BLaER1 (cell line): ENCODE data around the gene FAAH.
"Not testable (repeated sequence)": the region's sequence is repeated elsewhere in the genome, so short reads cannot be mapped to it uniquely, and the experiment has no call there.

ENCODE experiments used
- H3K27ac ChIP-seq: shearing (Covaris generic); formaldehyde crosslinking; 2 replicates; pipeline ENCODE4 v1.8.1; 2022
- H3K27me3 ChIP-seq: shearing (Covaris generic); formaldehyde crosslinking; 2 replicates; pipeline ENCODE4 v1.8.1; 2022
- H3K36me3 ChIP-seq: shearing (Covaris generic); formaldehyde crosslinking; 2 replicates; pipeline ENCODE4 v1.8.1; 2022
- H3K4me1 ChIP-seq: shearing (Covaris generic); formaldehyde crosslinking; 2 replicates; pipeline ENCODE4 v1.8.1; 2022
- H3K4me2 ChIP-seq: shearing (Covaris generic); formaldehyde crosslinking; 2 replicates; pipeline ENCODE4 v1.8.1; 2022
- H3K4me3 ChIP-seq: shearing (Covaris generic); formaldehyde crosslinking; 2 replicates; pipeline ENCODE4 v1.8.1; 2022
- H3K9ac ChIP-seq: shearing (Covaris generic); formaldehyde crosslinking; 2 replicates; pipeline ENCODE4 v1.8.1; 2022
- H3K9me3 ChIP-seq: shearing (Covaris generic); formaldehyde crosslinking; 2 replicates; pipeline ENCODE4 v1.8.1; 2022
- H4K20me1 ChIP-seq: shearing (Covaris generic); formaldehyde crosslinking; 2 replicates; pipeline ENCODE4 v1.8.1; 2022
- Cebpa-rat ChIP-seq: shearing (Covaris generic); IDR thresholded peaks from 2 replicates; pipeline ENCODE4 v1.8.1; 2022

Gene FAAH

DNA sequence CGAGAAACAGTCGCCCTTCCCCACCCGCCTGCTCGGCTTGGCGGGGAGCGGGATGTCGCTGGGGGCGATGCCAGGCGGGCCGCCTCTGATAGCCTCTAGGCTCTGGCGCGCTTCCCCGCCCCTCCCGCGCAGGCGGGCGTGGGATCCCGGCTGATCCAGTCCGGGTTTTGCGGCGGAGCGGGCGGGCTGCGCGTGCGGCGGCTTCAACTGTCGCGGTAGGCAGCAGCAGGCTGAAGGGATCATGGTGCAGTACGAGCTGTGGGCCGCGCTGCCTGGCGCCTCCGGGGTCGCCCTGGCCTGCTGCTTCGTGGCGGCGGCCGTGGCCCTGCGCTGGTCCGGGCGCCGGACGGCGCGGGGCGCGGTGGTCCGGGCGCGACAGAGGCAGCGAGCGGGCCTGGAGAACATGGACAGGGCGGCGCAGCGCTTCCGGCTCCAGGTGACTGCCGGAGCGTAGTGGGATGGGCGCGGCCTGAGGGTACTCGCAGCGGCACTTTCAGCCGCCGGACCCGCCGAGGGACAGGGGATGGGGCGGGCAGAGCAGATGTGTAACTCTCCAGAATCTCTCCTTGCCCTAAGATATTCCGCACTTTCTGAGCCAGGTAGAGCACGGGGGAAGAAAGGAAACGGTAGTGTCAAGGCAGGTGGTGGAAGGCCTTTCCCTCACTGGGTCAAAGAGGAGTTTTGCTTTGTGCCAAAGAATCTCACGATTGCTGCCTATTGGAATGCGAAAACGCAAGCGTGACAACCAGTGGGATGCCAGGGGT is at the start of gene FAAH:
TSS of gene FAAH (plus strand) at position 210 of the 764 bp plus-strand sequence. CDS start at position 242, 32 bp downstream.
- Histone ChIP-seq H3K27ac (peak within 1 kb of the TSS; percentile 89), H3K4me3 (peak within 1 kb of the TSS; percentile 80), H3K9ac (peak within 1 kb of the TSS; percentile 85), H3K4me1 (peaks cover 52% of the 10 kb centered on the region), H3K36me3 (no peaks in the 10 kb centered on the region), H3K9me3 (peaks cover 15% of the 10 kb centered on the region), H4K20me1 (peaks cover 16% of the 10 kb centered on the region), H3K27me3 (no peaks in the 10 kb centered on the region; the same call in 1 of the 2 replicates), H3K4me2 (peak within 1 kb of the TSS; percentile 94)
- no peak for TF ChIP-seq Cebpa-rat

DNA sequence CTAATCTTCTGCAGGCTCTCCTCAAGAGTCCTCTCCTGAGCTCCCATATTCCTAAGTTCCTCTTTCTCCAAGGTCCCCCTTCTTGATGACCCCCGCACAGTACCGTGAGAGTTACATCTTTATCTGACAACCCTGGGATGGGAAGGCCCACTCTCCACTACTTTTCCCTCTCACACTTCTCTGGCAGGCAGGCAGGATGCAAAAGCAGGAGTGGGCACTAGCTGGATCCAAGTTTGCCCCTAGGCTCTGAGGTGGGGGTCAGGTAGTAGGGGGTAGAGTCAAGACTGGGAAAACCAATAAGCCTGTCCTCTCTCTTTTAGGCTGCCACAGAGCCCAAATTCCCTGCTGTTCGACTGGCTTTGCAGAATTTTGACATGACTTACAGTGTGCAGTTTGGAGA is 49.6 kb upstream of the FAAH start:
- Histone ChIP-seq H3K9me3 (no peaks in the 10 kb centered on the region), H3K36me3 (peaks cover 75% of the 10 kb centered on the region), H3K4me3 (no peak overlapping the region), H3K27ac (no peak overlapping the region), H3K4me1 (peaks cover 35% of the 10 kb centered on the region), H4K20me1 (peaks cover 73% of the 10 kb centered on the region), H3K9ac (no peak overlapping the region), H3K4me2 (no peak overlapping the region), H3K27me3 (no peaks in the 10 kb centered on the region)
- no peak for TF ChIP-seq Cebpa-rat

DNA sequence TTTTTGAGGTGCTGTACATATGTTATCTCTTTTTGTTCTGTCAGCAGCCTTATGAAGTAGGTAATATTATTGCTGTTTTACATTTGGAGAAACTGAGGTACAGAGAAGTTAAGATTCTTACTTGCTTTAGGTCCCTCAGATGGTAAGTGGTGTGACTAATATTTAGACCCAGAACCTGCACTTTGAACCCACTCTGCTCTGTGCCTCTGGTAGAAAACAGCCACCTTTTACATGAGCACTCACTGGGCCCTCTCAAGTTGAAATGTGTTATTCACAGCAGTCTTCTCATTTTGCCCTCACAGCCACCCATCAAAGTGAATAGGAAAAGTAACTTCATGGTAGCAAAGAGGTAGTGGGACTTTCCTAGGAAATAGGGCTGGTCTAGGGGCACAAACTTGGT is 48.8 kb upstream of the FAAH start:
- TF ChIP-seq Cebpa-rat, result no peak
- Histone ChIP-seq H3K9me3 (no peaks in the 10 kb centered on the region), H3K27me3 (no peaks in the 10 kb centered on the region), H3K4me2 (no peak overlapping the region), H3K27ac (no peak overlapping the region), H3K36me3 (peaks cover 83% of the 10 kb centered on the region), H3K9ac (no peak overlapping the region), H4K20me1 (peaks cover 79% of the 10 kb centered on the region), H3K4me3 (no peak overlapping the region), H3K4me1 (peaks cover 31% of the 10 kb centered on the region)

DNA sequence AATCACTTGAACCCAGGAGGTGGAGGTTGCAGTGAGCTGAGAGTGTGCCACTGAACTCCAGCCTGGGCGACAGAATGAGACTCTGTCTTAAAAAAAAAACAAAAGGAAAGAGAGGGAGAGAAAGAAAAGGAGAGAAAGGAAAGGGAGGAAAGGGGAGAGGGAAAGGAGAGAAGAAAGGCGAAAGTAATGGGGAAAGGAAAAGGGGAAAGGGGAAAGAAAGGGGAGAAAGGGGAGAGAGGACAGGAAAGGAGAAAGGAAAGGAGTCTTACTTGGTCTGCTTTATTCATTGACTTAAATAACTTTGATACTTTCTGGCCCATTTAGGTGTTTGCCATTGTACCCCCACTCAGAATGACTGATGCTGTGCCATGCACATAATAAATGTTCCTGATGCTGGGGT is 41.8 kb upstream of the FAAH start:
- Histone ChIP-seq H3K4me1 (no peaks in the 10 kb centered on the region), H3K27ac (no peak overlapping the region), H3K4me3 (no peak overlapping the region), H3K9me3 (no peaks in the 10 kb centered on the region), H3K4me2 (no peak overlapping the region), H3K27me3 (no peaks in the 10 kb centered on the region), H4K20me1 (peaks cover 33% of the 10 kb centered on the region), H3K9ac (no peak overlapping the region), H3K36me3 (peaks cover 99% of the 10 kb centered on the region)
- TF ChIP-seq Cebpa-rat, result no peak

DNA sequence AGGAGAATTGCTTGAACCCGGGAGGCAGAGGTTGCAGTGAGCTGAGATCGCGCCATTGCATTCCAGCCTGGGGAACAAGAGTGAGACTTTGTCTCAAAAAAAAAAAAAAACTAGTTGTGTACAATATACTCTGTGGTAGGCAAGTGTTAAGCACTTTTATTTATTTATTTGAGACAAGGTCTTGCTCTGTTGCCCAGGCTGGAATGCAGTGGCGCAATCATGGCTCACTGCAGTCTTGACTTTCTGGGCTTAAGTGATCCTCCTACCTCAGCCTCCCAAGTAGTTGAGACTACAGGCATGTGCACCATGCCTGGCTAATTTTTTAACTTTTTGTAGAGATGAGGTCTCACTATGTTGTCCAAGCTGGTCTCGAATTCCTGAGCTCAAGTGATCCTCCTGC is 38.2 kb upstream of the FAAH start:
- not testable (repeated sequence) for H3K27me3 ChIP-seq, H3K4me1 ChIP-seq, H3K9me3 ChIP-seq, H3K4me3 ChIP-seq, H3K9ac ChIP-seq, H3K27ac ChIP-seq, H3K4me2 ChIP-seq
- H3K36me3 ChIP-seq, result peaks cover 99% of the 10 kb centered on the region
- peaks cover 16% of the 10 kb centered on the region for H4K20me1 ChIP-seq

DNA sequence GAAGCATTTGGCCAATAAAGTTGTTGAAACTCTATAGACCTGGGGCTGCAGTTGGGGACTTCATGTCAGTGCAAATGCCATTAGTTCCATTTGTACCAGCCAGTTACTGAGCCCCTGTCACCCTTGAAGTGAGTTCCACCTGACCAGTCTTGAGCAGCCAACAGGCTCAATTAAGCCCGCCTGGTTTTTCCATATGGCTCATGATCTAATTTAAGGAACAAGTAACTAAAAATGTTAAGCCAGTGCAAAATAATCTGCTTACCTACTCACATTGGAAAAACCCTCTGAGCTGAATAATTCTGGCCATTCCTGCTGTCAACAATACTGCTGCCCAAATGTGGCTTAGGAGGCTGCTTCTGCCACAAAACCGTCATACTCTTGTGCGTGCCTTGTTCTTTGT is 32.0 kb upstream of the FAAH start:
- H3K27me3 ChIP-seq, result no peaks in the 10 kb centered on the region
- peaks cover 98% of the 10 kb centered on the region for H3K36me3 ChIP-seq
- no peak overlapping the region for H3K4me2 ChIP-seq
- H3K4me3 ChIP-seq, result no peak overlapping the region
- no peaks in the 10 kb centered on the region for H3K9me3 ChIP-seq
- H3K4me1 ChIP-seq, result no peaks in the 10 kb centered on the region
- peaks cover 18% of the 10 kb centered on the region; the same call in 1 of the 2 replicates for H4K20me1 ChIP-seq
- TF ChIP-seq Cebpa-rat, result no peak
- no peak overlapping the region for H3K9ac ChIP-seq
- H3K27ac ChIP-seq, result no peak overlapping the region

DNA sequence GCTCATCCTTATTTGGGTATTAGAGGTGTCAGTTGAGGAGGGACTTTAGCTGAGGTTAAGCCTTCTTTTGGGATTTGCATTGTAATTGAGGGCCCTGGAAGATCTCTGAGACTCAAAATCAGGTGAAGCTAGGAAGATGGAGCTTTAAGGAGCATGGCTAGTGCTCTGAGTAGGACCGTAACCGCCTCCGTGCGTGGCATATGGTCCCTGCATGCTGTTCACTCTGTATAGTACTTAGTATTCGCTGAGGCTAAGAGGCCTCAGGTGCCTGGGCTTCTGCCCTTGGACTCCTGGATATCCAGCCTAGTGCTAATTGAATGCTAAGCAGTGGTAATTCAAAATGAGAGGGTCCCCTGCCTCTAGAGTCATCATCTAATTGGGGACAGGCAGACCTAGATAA is 31.0 kb upstream of the FAAH start:
- Histone ChIP-seq H4K20me1 (peaks cover 13% of the 10 kb centered on the region; the same call in 1 of the 2 replicates), H3K9me3 (no peaks in the 10 kb centered on the region), H3K36me3 (peaks cover 96% of the 10 kb centered on the region), H3K9ac (no peak overlapping the region), H3K27ac (no peak overlapping the region), H3K4me1 (peaks cover 2% of the 10 kb centered on the region), H3K4me3 (no peak overlapping the region), H3K4me2 (no peak overlapping the region), H3K27me3 (no peaks in the 10 kb centered on the region)
- no peak for TF ChIP-seq Cebpa-rat

DNA sequence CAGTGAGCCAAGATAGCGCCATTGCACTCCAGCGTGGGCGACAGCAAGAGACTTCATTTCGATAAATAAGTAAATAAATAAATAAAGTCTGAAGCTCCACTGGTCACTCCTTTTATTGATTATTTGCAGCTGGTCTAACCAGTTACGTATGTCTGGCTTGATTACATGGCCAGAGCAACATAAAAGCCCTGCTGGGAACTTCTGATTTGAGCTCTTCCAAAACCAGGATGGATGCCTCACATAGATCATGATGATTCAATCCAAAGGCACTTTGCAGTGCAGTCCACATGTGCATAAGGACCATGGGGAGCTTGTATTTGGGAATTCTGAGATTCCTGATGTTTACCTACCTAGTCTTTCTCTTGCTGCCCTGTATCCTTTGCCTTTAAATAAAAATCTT is 29.5 kb upstream of the FAAH start:
- peaks cover 17% of the 10 kb centered on the region for H3K4me1 ChIP-seq

DNA sequence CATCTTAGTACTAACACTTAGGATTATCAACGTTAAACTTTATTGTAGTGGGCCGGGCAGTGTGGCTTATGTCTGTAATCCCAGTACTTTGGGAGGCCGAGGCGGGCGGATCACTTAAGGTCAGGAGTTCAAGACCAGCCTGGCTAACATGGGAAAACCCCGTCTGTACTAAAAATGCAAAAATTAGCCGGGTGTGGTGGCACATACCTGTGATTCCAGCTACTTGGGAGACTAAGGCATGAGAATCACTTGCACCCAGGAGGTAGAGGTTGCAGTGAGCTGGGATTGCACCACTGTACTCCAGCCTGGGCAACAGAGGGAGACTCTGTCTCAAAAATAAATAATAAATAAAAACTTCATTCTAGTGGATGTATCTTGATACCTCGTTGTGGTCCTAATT is 28.3 kb upstream of the FAAH start:
- Histone ChIP-seq H3K36me3 (peaks cover 76% of the 10 kb centered on the region), H4K20me1 (peaks cover 13% of the 10 kb centered on the region; the same call in 1 of the 2 replicates), H3K4me1 (peaks cover 28% of the 10 kb centered on the region)
- not testable (repeated sequence) for H3K9me3 ChIP-seq, H3K4me3 ChIP-seq, H3K9ac ChIP-seq, H3K27ac ChIP-seq, H3K27me3 ChIP-seq, H3K4me2 ChIP-seq

More for the DNA sequence above, 29.5 kb upstream of the FAAH start:
- no peaks in the 10 kb centered on the region for H3K9me3 ChIP-seq
- no peak overlapping the region for H3K27ac ChIP-seq
- H3K36me3 ChIP-seq, result peaks cover 87% of the 10 kb centered on the region
- H3K4me3 ChIP-seq, result no peak overlapping the region
- H3K9ac ChIP-seq, result no peak overlapping the region
- H3K4me2 ChIP-seq, result no peak overlapping the region
- no peak for TF ChIP-seq Cebpa-rat
- no peaks in the 10 kb centered on the region for H3K27me3 ChIP-seq
- H4K20me1 ChIP-seq, result peaks cover 13% of the 10 kb centered on the region; the same call in 1 of the 2 replicates

DNA sequence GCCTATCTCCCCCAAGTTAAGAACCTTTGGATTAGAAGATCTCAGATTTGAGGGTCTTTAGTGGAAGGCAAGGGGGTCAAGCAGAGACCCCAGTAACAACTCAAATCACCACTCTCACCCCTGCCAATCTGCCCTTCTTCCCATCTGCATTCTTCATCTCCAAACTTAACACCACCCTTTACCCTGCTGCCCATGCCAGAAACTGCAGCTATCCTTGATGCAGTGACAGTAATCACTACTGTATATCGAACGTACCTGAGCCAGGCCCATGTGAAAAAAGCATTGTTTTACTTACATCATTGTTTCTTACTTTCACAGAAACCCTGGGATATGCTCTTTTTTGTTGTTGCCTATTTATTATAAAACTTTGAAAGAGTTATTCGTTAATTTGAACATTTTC is 27.0 kb upstream of the FAAH start:
- no peak for TF ChIP-seq Cebpa-rat
- Histone ChIP-seq H3K36me3 (peaks cover 63% of the 10 kb centered on the region), H3K9me3 (no peaks in the 10 kb centered on the region), H3K4me2 (no peak overlapping the region), H3K4me3 (no peak overlapping the region), H3K27ac (no peak overlapping the region), H3K9ac (no peak overlapping the region), H3K27me3 (no peaks in the 10 kb centered on the region), H3K4me1 (peaks cover 38% of the 10 kb centered on the region), H4K20me1 (peaks cover 1% of the 10 kb centered on the region; the same call in 1 of the 2 replicates)

DNA sequence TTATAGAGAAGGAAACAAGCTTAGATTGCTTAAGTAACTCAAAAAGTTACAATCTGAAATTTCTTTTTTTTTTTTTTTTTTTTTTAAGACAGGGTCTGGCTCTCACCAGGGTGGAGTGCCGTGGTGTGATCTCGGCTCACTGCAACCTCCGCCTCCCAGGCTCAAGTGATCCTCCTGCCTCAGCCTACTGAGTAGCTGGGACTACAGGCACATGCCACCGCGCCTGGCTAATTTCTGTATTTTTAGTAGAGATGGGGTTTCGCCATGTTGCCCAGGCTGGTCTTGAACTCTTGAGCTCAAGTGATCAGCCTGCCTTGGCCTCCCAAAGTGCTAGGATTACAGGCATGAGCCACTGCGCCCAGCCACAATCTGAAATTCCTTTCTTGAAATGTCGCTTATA is 26.4 kb upstream of the FAAH start:
- not testable (repeated sequence) for H4K20me1 ChIP-seq, H3K27ac ChIP-seq, H3K4me2 ChIP-seq, H3K27me3 ChIP-seq, H3K9me3 ChIP-seq, H3K9ac ChIP-seq, H3K4me3 ChIP-seq
- peaks cover 38% of the 10 kb centered on the region for H3K4me1 ChIP-seq
- peaks cover 57% of the 10 kb centered on the region for H3K36me3 ChIP-seq
